ENCODE results near the gene NADK2. TPM values are rescaled to one million over a fixed set of nuclear protein-coding genes. Genes with fewer than 3 reads are reported as not detected.

Gene NADK2
- total and polyA plus RNA-seq, 9 donors = 13.5 to 46.7 (median 26.4) TPM

- Histone ChIP-seq H3K27me3 (no peaks in the 10 kb centered on the region), H3K36me3 (no peaks in the 10 kb centered on the region), H3K4me1 (ENCODE audit: insufficient read depth) (no peaks in the 10 kb centered on the region), H3K9me3 (no peaks in the 10 kb centered on the region), H3K27ac (no peak overlapping the region), H3K4me3 (no peak overlapping the region)
- intact Hi-C loops (cut with DNase I) = no loop called here
- TF ChIP-seq CTCF (IDR thresholded peaks at IDR 0.05) (no peak), EP300 (IDR thresholded peaks at IDR 0.05) (no peak), POLR2A (IDR thresholded peaks at IDR 0.05) (no peak)
- 89 to 92% (median 91%) methylated on average over 2 of the region's 2 CpGs for WGBS, 3 donors
- DNase-seq = no peak
These were observed 30.5 kb upstream of the NADK2 start for GRCh38 chr5:36272136-36272690.

GRCh38 chr5:36270876-36271575 is 29.3 kb upstream of the NADK2 start:
- no peak for DNase-seq
- 74 to 85% (median 76%) methylated on average over 3 of the region's 3 CpGs for WGBS, 3 donors
- Histone ChIP-seq H3K27ac (no peak overlapping the region), H3K4me3 (no peak overlapping the region), H3K4me1 (ENCODE audit: insufficient read depth) (no peaks in the 10 kb centered on the region), H3K36me3 (no peaks in the 10 kb centered on the region), H3K27me3 (no peaks in the 10 kb centered on the region), H3K9me3 (no peaks in the 10 kb centered on the region)
- intact Hi-C loops (cut with DNase I) = no loop called here
- TF ChIP-seq EP300 (IDR thresholded peaks at IDR 0.05) (no peak), CTCF (IDR thresholded peaks at IDR 0.05) (no peak), POLR2A (IDR thresholded peaks at IDR 0.05) (no peak)

- intact Hi-C loops (cut with DNase I) = no loop called here
- Histone ChIP-seq H3K27ac (no peak overlapping the region), H3K4me3 (no peak overlapping the region), H3K27me3 (no peaks in the 10 kb centered on the region), H3K9me3 (no peaks in the 10 kb centered on the region), H3K4me1 (ENCODE audit: insufficient read depth) (no peaks in the 10 kb centered on the region), H3K36me3 (no peaks in the 10 kb centered on the region)
- TF ChIP-seq CTCF (IDR thresholded peaks at IDR 0.05) (no peak), EP300 (IDR thresholded peaks at IDR 0.05) (no peak), POLR2A (IDR thresholded peaks at IDR 0.05) (no peak)
- DNase-seq = no peak
- WGBS, 3 donors = 92 to 94% (median 94%) methylated on average over 3 of the region's 3 CpGs
These were observed 28.4 kb upstream of the NADK2 start for GRCh38 chr5:36270175-36270574.

- Histone ChIP-seq H3K9me3 (no peaks in the 10 kb centered on the region), H3K27ac (no peak overlapping the region), H3K36me3 (no peaks in the 10 kb centered on the region), H3K4me3 (no peak overlapping the region), H3K27me3 (no peaks in the 10 kb centered on the region), H3K4me1 (ENCODE audit: insufficient read depth) (no peaks in the 10 kb centered on the region)
- TF ChIP-seq EP300 (IDR thresholded peaks at IDR 0.05) = no peak
- TF ChIP-seq CTCF (IDR thresholded peaks at IDR 0.05) = no peak
- TF ChIP-seq POLR2A (IDR thresholded peaks at IDR 0.05) = no peak
- no peak for DNase-seq
- intact Hi-C loops (cut with DNase I) = loop anchor here in 2 of 4 donors (10.0 kb wide), 2 partner anchors 125 to 135 kb away; no protein-coding TSS in a partner anchor
These were observed 27.8 kb upstream of the NADK2 start for GRCh38 chr5:36269478-36269877.

All from ovary (tissue), 9 donors.